Type B pancreatic cell (in vitro differentiated cells): Measurements from ENCODE around the gene DGCR8. TPM values are rescaled to one million over a fixed set of nuclear protein-coding genes. Genes with fewer than 3 reads are reported as not detected.

Experiments used
- DNase-seq: peaks from one replicate; pipeline ENCODE4 v3.0.0; 2021; ENCODE audit warnings: mixed read lengths; ENCODE audit not compliant: unreplicated experiment; ENCODE audit errors: extremely low spot score
- H3K27ac Mint-ChIP-seq: 2 replicates; pipeline ENCODE4 v1.8.0; 2021; ENCODE audit warnings: mild to moderate bottlenecking, mixed read lengths
- H3K27me3 Mint-ChIP-seq: 2 replicates; pipeline ENCODE4 v1.8.0; 2021; ENCODE audit warnings: mixed read lengths
- H3K36me3 Mint-ChIP-seq: 2 replicates; pipeline ENCODE4 v1.8.0; 2021; ENCODE audit warnings: mixed read lengths
- H3K4me1 Mint-ChIP-seq: one replicate; pipeline ENCODE4 v1.8.0; 2021; ENCODE audit warnings: mixed read lengths; ENCODE audit not compliant: unreplicated experiment
- H3K4me3 Mint-ChIP-seq: 2 replicates; pipeline ENCODE4 v1.8.0; 2021; ENCODE audit warnings: mild to moderate bottlenecking, mixed read lengths
- H3K9me3 Mint-ChIP-seq: 2 replicates; pipeline ENCODE4 v1.8.0; 2021; ENCODE audit warnings: mixed read lengths
- total RNA-seq: library from RNA; stranded (reverse); gene quantifications from 2 replicates; pipeline ENCODE4 v1.2.1, GENCODE V29; 2021; ENCODE audit warnings: low replicate concordance
- TF ChIP-seq, protein P1 (sequence below): fragments of 200-600 bp; sonication (generic); conservative IDR thresholded peaks from 2 replicates; pipeline ENCODE4 v1.5.0; 2021; ENCODE audit warnings: antibody characterized with exemption, mild to moderate bottlenecking

The DGCR8 gene
- total RNA-seq, 1 donor from 2014 or later = 61.3 TPM

GRCh38 chr22:20128902-20129746, 49.1 kb downstream of the DGCR8 start:
- H3K4me3 Mint-ChIP-seq = peak overlapping the region; percentile 41
- peak overlapping the region; percentile 39 for H3K27ac Mint-ChIP-seq
- DNase-seq = no peak
- no peaks in the 10 kb centered on the region for H3K27me3 Mint-ChIP-seq
- H3K4me1 Mint-ChIP-seq = no peaks in the 10 kb centered on the region
- no peaks in the 10 kb centered on the region for H3K9me3 Mint-ChIP-seq
- TF ChIP-seq, protein P1, sequence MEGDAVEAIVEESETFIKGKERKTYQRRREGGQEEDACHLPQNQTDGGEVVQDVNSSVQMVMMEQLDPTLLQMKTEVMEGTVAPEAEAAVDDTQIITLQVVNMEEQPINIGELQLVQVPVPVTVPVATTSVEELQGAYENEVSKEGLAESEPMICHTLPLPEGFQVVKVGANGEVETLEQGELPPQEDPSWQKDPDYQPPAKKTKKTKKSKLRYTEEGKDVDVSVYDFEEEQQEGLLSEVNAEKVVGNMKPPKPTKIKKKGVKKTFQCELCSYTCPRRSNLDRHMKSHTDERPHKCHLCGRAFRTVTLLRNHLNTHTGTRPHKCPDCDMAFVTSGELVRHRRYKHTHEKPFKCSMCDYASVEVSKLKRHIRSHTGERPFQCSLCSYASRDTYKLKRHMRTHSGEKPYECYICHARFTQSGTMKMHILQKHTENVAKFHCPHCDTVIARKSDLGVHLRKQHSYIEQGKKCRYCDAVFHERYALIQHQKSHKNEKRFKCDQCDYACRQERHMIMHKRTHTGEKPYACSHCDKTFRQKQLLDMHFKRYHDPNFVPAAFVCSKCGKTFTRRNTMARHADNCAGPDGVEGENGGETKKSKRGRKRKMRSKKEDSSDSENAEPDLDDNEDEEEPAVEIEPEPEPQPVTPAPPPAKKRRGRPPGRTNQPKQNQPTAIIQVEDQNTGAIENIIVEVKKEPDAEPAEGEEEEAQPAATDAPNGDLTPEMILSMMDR = peak; percentile 54
- H3K36me3 Mint-ChIP-seq = no peaks in the 10 kb centered on the region

DNA sequence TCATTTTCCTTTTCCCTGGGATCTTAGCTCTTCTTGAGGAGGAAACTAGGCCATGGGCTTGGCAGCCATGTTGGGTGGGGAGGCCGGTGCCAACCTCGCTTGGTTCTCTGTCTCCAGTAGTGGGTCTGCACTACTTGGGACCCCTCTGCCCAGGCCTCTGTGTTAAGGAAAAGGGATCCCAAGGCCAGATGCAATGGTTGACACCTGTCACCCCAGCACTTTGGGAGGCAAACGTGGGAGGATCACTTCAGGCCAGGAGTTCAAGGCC, 49.6 kb downstream of the DGCR8 start:
- no peaks in the 10 kb centered on the region for H3K27me3 Mint-ChIP-seq
- DNase-seq = no peak
- no peak overlapping the region for H3K27ac Mint-ChIP-seq
- H3K9me3 Mint-ChIP-seq = no peaks in the 10 kb centered on the region
- H3K4me1 Mint-ChIP-seq = peaks cover 3% of the 10 kb centered on the region
- peak overlapping the region; percentile 41 for H3K4me3 Mint-ChIP-seq
- H3K36me3 Mint-ChIP-seq = no peaks in the 10 kb centered on the region
- TF ChIP-seq, protein P1 = no peak

GRCh38 chr22:20130319-20130718, 50.3 kb downstream of the DGCR8 start:
- Mint-ChIP-seq H3K4me3 (peak overlapping the region; percentile 79), H3K27ac (no peak overlapping the region), H3K4me1 (peaks cover 3% of the 10 kb centered on the region), H3K27me3 (no peaks in the 10 kb centered on the region), H3K9me3 (no peaks in the 10 kb centered on the region), H3K36me3 (no peaks in the 10 kb centered on the region)
- no peak for DNase-seq
- TF ChIP-seq, protein P1 = no peak

GRCh38 chr22:20130731-20131596, 50.9 kb downstream of the DGCR8 start:
- Mint-ChIP-seq H3K4me3 (peak overlapping the region; percentile 79), H3K27ac (no peak overlapping the region)

GRCh38 chr22:20131597-20131858, 51.5 kb downstream of the DGCR8 start, which contains the start of gene ZDHHC8:
ZDHHC8 (plus strand) TSS chr22:20131804; CDS start chr22:20131948, 144 bp downstream.
- H3K9me3 Mint-ChIP-seq = no peaks in the 10 kb centered on the region

More at GRCh38 chr22:20130731-20131596, 50.9 kb downstream of the DGCR8 start:
- no peak for DNase-seq
- Mint-ChIP-seq H3K36me3 (no peaks in the 10 kb centered on the region), H3K9me3 (no peaks in the 10 kb centered on the region), H3K27me3 (no peaks in the 10 kb centered on the region), H3K4me1 (peaks cover 3% of the 10 kb centered on the region)
- TF ChIP-seq, protein P1 = no peak

More at GRCh38 chr22:20131597-20131858, 51.5 kb downstream of the DGCR8 start, which contains the start of gene ZDHHC8:
- H3K4me1 Mint-ChIP-seq = peaks cover 6% of the 10 kb centered on the region
- no peaks in the 10 kb centered on the region for H3K27me3 Mint-ChIP-seq
- DNase-seq = no peak
- peak within 1 kb of the TSS; percentile 81 for H3K4me3 Mint-ChIP-seq
- no peak within 1 kb of the TSS for H3K27ac Mint-ChIP-seq
- no peaks in the 10 kb centered on the region for H3K36me3 Mint-ChIP-seq
- TF ChIP-seq, protein P1 = no peak
